Endothelial cell of umbilical vein (primary cell): ENCODE measurements around the gene PLCG2. TPM values are rescaled to one million over a fixed set of nuclear protein-coding genes. Genes with fewer than 3 reads are reported as not detected.

Source experiments
- BruUV-seq: library from RNA; stranded (reverse); fragments of 400-500 nt; replicated peaks from 2 replicates; lab custom pipeline; 2021; lab: Mats Ljungman, UMichigan
- CTCF ChIA-PET: fragments of 300-600, 350-600 bp; sonication (Branson Sonifier 250); formaldehyde crosslinking; loops from one replicate; lab custom pipeline; 2021; ENCODE audit warnings: antibody characterized with exemption, inconsistent platforms; lab: Charles Lee
- POLR2A ChIA-PET: fragments of 300-600, 350-600 bp; sonication (Branson Sonifier 250); formaldehyde crosslinking; loops from one replicate; lab custom pipeline; 2021; ENCODE audit warnings: antibody characterized with exemption, inconsistent platforms; lab: Charles Lee
- DNase-seq: peaks from one replicate; pipeline ENCODE4 v3.0.0-alpha.2; 2011; ENCODE audit warnings: low read depth, low spot score
- FAIRE-seq: peaks from 2 replicates; lab custom pipeline; 2011; peaks lifted over from hg19 to GRCh38; lab: Jason Lieb, UNC
- H2AFZ ChIP-seq: 2 replicates; pipeline ENCODE4 v1.6.0; 2012; ENCODE audit warnings: low read depth, low read length, control low read depth, inconsistent platforms
- H3K27ac ChIP-seq: 2 replicates; pipeline ENCODE4 v1.5.1; 2011; ENCODE audit warnings: low read depth, mild to moderate bottlenecking, control low read depth, low read length, moderate library complexity; ENCODE audit not compliant: insufficient read depth
- H3K27me3 ChIP-seq, 2 experiments: 2 replicates each; pipeline versions ENCODE4 v1.6.0 to v1.6.1; 2011; ENCODE audit warnings: low read length in 2 of 2, mixed read lengths in 1 of 2; ENCODE audit not compliant: control insufficient read depth in 2 of 2, insufficient read depth in 2 of 2
- H3K36me3 ChIP-seq, 2 experiments: 2 replicates in 1 of 2; 3 replicates in 1 of 2; pipeline ENCODE4 v1.5.1; 2011; ENCODE audit warnings: low read length in 2 of 2, mild to moderate bottlenecking in 1 of 2, moderate library complexity in 1 of 2; ENCODE audit not compliant: control insufficient read depth in 2 of 2, insufficient read depth in 2 of 2; ENCODE audit errors: extremely low read depth in 1 of 2
- H3K4me1 ChIP-seq: 3 replicates; pipeline ENCODE4 v1.5.1; 2011; ENCODE audit warnings: mild to moderate bottlenecking, low read length; ENCODE audit not compliant: control insufficient read depth, insufficient read depth; ENCODE audit errors: extremely low read depth
- H3K4me2 ChIP-seq: 2 replicates; pipeline ENCODE4 v1.6.1; 2011; ENCODE audit warnings: low read length, control low read depth, mixed read lengths; ENCODE audit not compliant: insufficient read depth
- H3K4me3 ChIP-seq, 3 experiments: fragments of 200-600 bp in 1 of 3; sonication (generic), shearing (Covaris generic) in 1 of 3; replicated peaks in 1 of 3; 2 replicates each; pipeline ENCODE4 v1.5.1; 2011 to 2016; ENCODE audit warnings: control low read depth in 3 of 3, low read length in 3 of 3, mild to moderate bottlenecking in 2 of 3, inconsistent platforms in 1 of 3, low read depth in 1 of 3, moderate library complexity in 1 of 3; ENCODE audit not compliant: insufficient read depth in 1 of 3
- H3K79me2 ChIP-seq: 2 replicates; pipeline ENCODE4 v1.6.0; 2012; ENCODE audit warnings: low read length, inconsistent platforms; ENCODE audit not compliant: control insufficient read depth, insufficient read depth
- H3K9ac ChIP-seq: replicated peaks from 2 replicates; pipeline ENCODE3; 2011; ENCODE audit warnings: low read length, control low read depth; ENCODE audit not compliant: insufficient read depth; ENCODE audit errors: extremely low read depth
- H3K9me1 ChIP-seq: replicated peaks from 3 replicates; pipeline ENCODE4 v1.6.0; 2011; ENCODE audit warnings: mild to moderate bottlenecking, low read length; ENCODE audit not compliant: control insufficient read depth, insufficient read depth; ENCODE audit errors: extremely low read depth
- H3K9me3 ChIP-seq: replicated peaks from 2 replicates; pipeline ENCODE4 v1.5.1; 2012; ENCODE audit warnings: low read length, inconsistent platforms; ENCODE audit not compliant: control insufficient read depth, insufficient read depth
- H4K20me1 ChIP-seq: replicated peaks from 2 replicates; pipeline ENCODE3; 2011; ENCODE audit warnings: mild to moderate bottlenecking, low read length; ENCODE audit not compliant: control insufficient read depth, insufficient read depth; ENCODE audit errors: extremely low read depth
- EZH2 ChIP-seq: IDR thresholded peaks from 2 replicates; pipeline ENCODE4 v1.6.1; 2012; ENCODE audit warnings: borderline replicate concordance, low read depth, mild to moderate bottlenecking, moderate library complexity, low read length, inconsistent platforms; ENCODE audit not compliant: severe bottlenecking
- FOS ChIP-seq: IDR thresholded peaks from 2 replicates; pipeline ENCODE4 v1.6.1; 2011; ENCODE audit warnings: mild to moderate bottlenecking, low read length, moderate library complexity, borderline replicate concordance; ENCODE audit not compliant: insufficient read depth
- JUN ChIP-seq: IDR thresholded peaks from 2 replicates; pipeline ENCODE4 v1.6.1; 2011; ENCODE audit warnings: borderline replicate concordance, low read depth; ENCODE audit not compliant: insufficient read length, insufficient read depth
- MYC ChIP-seq: IDR thresholded peaks from one replicate; pipeline ENCODE4 v1.6.1; 2011; ENCODE audit warnings: mild to moderate bottlenecking, low read depth, low read length
- POLR2A ChIP-seq: IDR thresholded peaks from 2 replicates; pipeline ENCODE4 v1.6.1; 2012; ENCODE audit warnings: low read depth, mild to moderate bottlenecking, control low read depth, low read length
- dilution Hi-C: fragments of 300-500 bp; cut with MboI; formaldehyde crosslinking; loops from one replicate; pipeline ENCODE4 v1.15.0; 2019; ENCODE audit warnings: low sequenced_read_pairs; ENCODE audit not compliant: extremely low pct_ligation_motif_present
- intact Hi-C: fragments of 100-400 bp; cut with micrococcal nuclease; formaldehyde crosslinking; loops from one replicate; pipeline ENCODE4 v1.10.0; 2022
- polyA plus RNA-seq, 4 experiments: library from polyadenylated mRNA; depleted of rRNA in 3 of 4; stranded (reverse) in 3 of 4; unstranded in 1 of 4; fragments of >200 nt; gene quantifications; 2 replicates each; pipeline versions ENCODE4 v1.2.1 to v1.2.3, GENCODE V29; 2011 to 2012; ENCODE audit warnings: missing spikeins in 1 of 4
- total RNA-seq: library from RNA; stranded (reverse); gene quantifications from 2 replicates; pipeline ENCODE4 v1.2.3, GENCODE V29; 2021
- TF ChIP-seq, protein P1 (sequence below): IDR thresholded peaks from 2 replicates; pipeline ENCODE4 v1.6.1; 2011; ENCODE audit not compliant: insufficient read depth, insufficient read length
- TF ChIP-seq, protein P2 (sequence below), 2 donors: IDR thresholded peaks; 1 replicate in 1 of 2; 2 replicates in 1 of 2; pipeline ENCODE4 v1.5.1; 2011; ENCODE audit warnings: low read length in 2 of 2, mild to moderate bottlenecking in 2 of 2, moderate library complexity in 2 of 2, control low read depth in 1 of 2, inconsistent platforms in 1 of 2, low read depth in 1 of 2; ENCODE audit not compliant: insufficient read depth in 1 of 2; ENCODE audit errors: extremely low read depth in 1 of 2

PLCG2 gene
- total and polyA plus RNA-seq, 2 donors (not counting 3 experiments of a cell fraction or from before 2014, with no cell fraction given) = 10.8 to 13.6 TPM

DNA sequence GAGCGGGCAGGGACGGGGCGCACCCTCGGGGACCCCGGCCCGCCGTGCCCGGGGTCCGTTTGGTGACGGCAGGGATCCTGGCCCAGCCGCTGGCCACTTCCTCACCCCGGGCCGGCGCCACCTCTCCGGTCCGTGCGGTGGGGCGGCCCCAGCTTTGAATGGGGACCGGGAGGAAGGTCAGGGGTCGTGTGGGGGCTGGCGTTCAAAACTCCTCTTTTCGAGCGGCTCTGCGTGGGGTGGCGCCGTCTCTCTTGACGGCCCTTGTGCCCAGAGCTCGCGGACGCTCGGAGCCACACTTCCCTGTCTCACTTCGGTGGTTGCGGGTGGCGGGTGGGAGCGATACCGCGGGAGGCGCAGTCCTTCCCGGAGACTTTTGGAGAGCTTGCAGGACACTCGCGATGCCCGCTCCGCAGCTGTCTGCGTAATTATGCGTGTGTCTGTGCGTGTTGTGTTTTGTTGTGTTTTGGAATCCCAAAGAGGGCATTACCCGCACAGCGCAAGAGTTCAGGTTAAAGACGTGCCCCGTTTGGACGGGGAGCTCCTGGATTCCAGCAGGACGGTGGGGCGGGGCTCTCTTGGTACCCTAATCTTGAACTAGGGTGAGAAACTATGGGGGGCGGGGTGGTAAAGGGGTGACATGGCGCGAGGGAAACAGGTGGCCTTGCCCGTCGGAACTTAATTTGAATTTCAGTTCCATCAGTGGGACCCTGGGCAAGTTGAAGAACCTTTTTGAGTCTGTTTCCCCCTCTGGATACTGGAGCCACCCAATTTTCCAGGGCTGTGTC, 637 bp downstream of the PLCG2 start:
- Histone ChIP-seq H3K79me2 (no peaks in the 10 kb centered on the region), H3K4me3 (peak overlapping the region; percentile 22 to 85 (median 59)), H3K36me3 (no peaks in the 10 kb centered on the region), H3K4me1 (peaks cover 6% of the 10 kb centered on the region), H3K4me2 (peak overlapping the region; percentile 72), H3K27ac (no peak overlapping the region), H3K27me3 (peaks cover 5% of the 10 kb centered on the region in 2 experiments), H3K9ac (peak overlapping the region; percentile 25), H3K9me3 (no peaks in the 10 kb centered on the region), H3K9me1 (no peaks in the 10 kb centered on the region), H4K20me1 (no peaks in the 10 kb centered on the region), H2AFZ (peak overlapping the region; percentile 96)
- BruUV-seq = no TSS peak
- POLR2A ChIA-PET = interaction anchor here (0.5 to 0.6 kb wide), 2 partner anchors 130 to 377 kb away, joined by 4 to 12 read pairs; no protein-coding TSS in a partner anchor
- CTCF ChIA-PET = interaction anchor here (1.5 to 3.5 kb wide), 2 partner anchors 23 to 94 kb away, joined by 4 to 27 read pairs; no protein-coding TSS in a partner anchor
- peak; percentile 12 for DNase-seq
- dilution Hi-C loops (no loop called here), intact Hi-C loops (loop anchor here (1.0 to 2.0 kb wide), 3 partner anchors 23 to 465 kb away; partner anchors contain the start of gene GAN)
- TF ChIP-seq POLR2A = no peak
- TF ChIP-seq FOS = no peak
- TF ChIP-seq, protein P1, sequence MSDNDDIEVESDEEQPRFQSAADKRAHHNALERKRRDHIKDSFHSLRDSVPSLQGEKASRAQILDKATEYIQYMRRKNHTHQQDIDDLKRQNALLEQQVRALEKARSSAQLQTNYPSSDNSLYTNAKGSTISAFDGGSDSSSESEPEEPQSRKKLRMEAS = no peak
- TF ChIP-seq, protein P2, sequence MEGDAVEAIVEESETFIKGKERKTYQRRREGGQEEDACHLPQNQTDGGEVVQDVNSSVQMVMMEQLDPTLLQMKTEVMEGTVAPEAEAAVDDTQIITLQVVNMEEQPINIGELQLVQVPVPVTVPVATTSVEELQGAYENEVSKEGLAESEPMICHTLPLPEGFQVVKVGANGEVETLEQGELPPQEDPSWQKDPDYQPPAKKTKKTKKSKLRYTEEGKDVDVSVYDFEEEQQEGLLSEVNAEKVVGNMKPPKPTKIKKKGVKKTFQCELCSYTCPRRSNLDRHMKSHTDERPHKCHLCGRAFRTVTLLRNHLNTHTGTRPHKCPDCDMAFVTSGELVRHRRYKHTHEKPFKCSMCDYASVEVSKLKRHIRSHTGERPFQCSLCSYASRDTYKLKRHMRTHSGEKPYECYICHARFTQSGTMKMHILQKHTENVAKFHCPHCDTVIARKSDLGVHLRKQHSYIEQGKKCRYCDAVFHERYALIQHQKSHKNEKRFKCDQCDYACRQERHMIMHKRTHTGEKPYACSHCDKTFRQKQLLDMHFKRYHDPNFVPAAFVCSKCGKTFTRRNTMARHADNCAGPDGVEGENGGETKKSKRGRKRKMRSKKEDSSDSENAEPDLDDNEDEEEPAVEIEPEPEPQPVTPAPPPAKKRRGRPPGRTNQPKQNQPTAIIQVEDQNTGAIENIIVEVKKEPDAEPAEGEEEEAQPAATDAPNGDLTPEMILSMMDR (IDR thresholded peaks at IDR 0.05; ENCODE audit: extremely low read depth in 1 of 2, insufficient read depth in 1 of 2, low read depth in 1 of 2, low read length in 2 of 2) = no peak
- no peak for TF ChIP-seq JUN
- TF ChIP-seq EZH2 = no peak
- TF ChIP-seq MYC = no peak
- FAIRE-seq = no peak
